Stimulated activated naive CD8-positive, alpha-beta T cell treated with anti-CD3 and anti-CD28 coated beads, Interleukin-15, amount 100 ng/mL, for 72 hours (primary cell): ENCODE results near the gene CCDC9B.

Experiments used
- ATAC-seq: fragments of 150-1000 bp; cut with Tn5 transposase; 2 replicates; pipeline ENCODE4 v1.10.0; 2021; ENCODE audit warnings: mild to moderate bottlenecking, moderate library complexity
- DNase-seq, 2 donors: peaks; one replicate each; pipeline ENCODE4 v3.0.0; 2021 to 2022
- H3K27ac Mint-ChIP-seq, 2 donors: one replicate each; pipeline ENCODE4 v1.8.0; 2022; ENCODE audit warnings: mild to moderate bottlenecking in 2 of 2, mixed read lengths in 2 of 2, moderate library complexity in 2 of 2
- H3K27me3 Mint-ChIP-seq: one replicate; pipeline ENCODE4 v1.8.0; 2022; ENCODE audit warnings: mixed read lengths
- H3K4me1 Mint-ChIP-seq: one replicate; pipeline ENCODE4 v1.8.0; 2022; ENCODE audit warnings: mild to moderate bottlenecking, mixed read lengths
- H3K4me3 Mint-ChIP-seq, 2 donors: one replicate each; pipeline ENCODE4 v1.8.0; 2022; ENCODE audit warnings: mild to moderate bottlenecking in 2 of 2, mixed read lengths in 2 of 2, moderate library complexity in 1 of 2
- H3K9me3 Mint-ChIP-seq, 2 donors: one replicate each; pipeline ENCODE4 v1.8.0; 2022; ENCODE audit warnings: mixed read lengths in 2 of 2

CCDC9B gene

GRCh38 chr15:40340038-40340739, 550 bp downstream of the CCDC9B start:
- H3K27me3 Mint-ChIP-seq: no peaks in the 10 kb centered on the region
- ATAC-seq: no peak
- peak overlapping the region in 1 of 2 donors; percentile 43 for H3K27ac Mint-ChIP-seq
- peaks cover 23% of the 10 kb centered on the region for H3K4me1 Mint-ChIP-seq
- DNase-seq: no peak
- no peak overlapping the region for H3K4me3 Mint-ChIP-seq
- no peaks in the 10 kb centered on the region for H3K9me3 Mint-ChIP-seq

DNA sequence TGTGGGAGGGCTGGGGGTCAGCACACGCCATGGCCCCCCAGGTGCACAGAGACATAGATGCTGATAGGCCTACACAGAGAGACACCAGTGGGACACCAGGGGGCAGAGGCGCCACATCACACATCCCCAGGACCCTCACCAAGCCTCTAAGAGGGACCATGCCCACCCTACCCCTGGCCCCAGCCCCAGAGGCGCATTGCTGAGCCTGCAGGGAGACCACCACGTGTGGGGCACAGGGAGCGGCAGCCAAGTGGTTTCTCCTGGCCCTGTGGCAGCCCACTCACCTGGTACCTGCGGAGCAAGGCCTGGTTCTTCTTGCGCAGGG, 1.2 kb downstream of the CCDC9B start:
- no peaks in the 10 kb centered on the region for H3K27me3 Mint-ChIP-seq
- peaks cover 27% of the 10 kb centered on the region for H3K4me1 Mint-ChIP-seq
- DNase-seq (no peak), ATAC-seq (no peak)
- H3K27ac Mint-ChIP-seq: no peak overlapping the region
- H3K9me3 Mint-ChIP-seq: no peaks in the 10 kb centered on the region
- no peak overlapping the region for H3K4me3 Mint-ChIP-seq

GRCh38 chr15:40338921-40339620, 1.7 kb downstream of the CCDC9B start:
- H3K27me3 Mint-ChIP-seq: no peaks in the 10 kb centered on the region
- H3K4me3 Mint-ChIP-seq: no peak overlapping the region
- ATAC-seq: no peak
- H3K9me3 Mint-ChIP-seq: no peaks in the 10 kb centered on the region
- no peak for DNase-seq
- H3K4me1 Mint-ChIP-seq: peaks cover 27% of the 10 kb centered on the region
- no peak overlapping the region for H3K27ac Mint-ChIP-seq

- no peak overlapping the region for H3K27ac Mint-ChIP-seq
- no peak overlapping the region for H3K4me3 Mint-ChIP-seq
- ATAC-seq (peak; percentile 89), DNase-seq (peak; percentile 70 to 78)
- no peaks in the 10 kb centered on the region for H3K9me3 Mint-ChIP-seq
- H3K27me3 Mint-ChIP-seq: no peaks in the 10 kb centered on the region
- H3K4me1 Mint-ChIP-seq: peaks cover 35% of the 10 kb centered on the region
Measured at GRCh38 chr15:40338041-40338657, 2.6 kb downstream of the CCDC9B start.

- H3K4me1 Mint-ChIP-seq: peaks cover 35% of the 10 kb centered on the region
- H3K4me3 Mint-ChIP-seq: no peak overlapping the region
- H3K27me3 Mint-ChIP-seq: no peaks in the 10 kb centered on the region
- no peaks in the 10 kb centered on the region for H3K9me3 Mint-ChIP-seq
- H3K27ac Mint-ChIP-seq: no peak overlapping the region
- no peak for ATAC-seq
- no peak for DNase-seq
Measured at GRCh38 chr15:40337597-40337996, 3.1 kb downstream of the CCDC9B start.

GRCh38 chr15:40336744-40337122, 4.0 kb downstream of the CCDC9B start:
- Mint-ChIP-seq H3K4me1 (peaks cover 35% of the 10 kb centered on the region), H3K27me3 (no peaks in the 10 kb centered on the region), H3K27ac (peak overlapping the region in 1 of 2 donors; percentile 24), H3K9me3 (no peaks in the 10 kb centered on the region), H3K4me3 (no peak overlapping the region)
- ATAC-seq (no peak), DNase-seq (no peak)

DNA sequence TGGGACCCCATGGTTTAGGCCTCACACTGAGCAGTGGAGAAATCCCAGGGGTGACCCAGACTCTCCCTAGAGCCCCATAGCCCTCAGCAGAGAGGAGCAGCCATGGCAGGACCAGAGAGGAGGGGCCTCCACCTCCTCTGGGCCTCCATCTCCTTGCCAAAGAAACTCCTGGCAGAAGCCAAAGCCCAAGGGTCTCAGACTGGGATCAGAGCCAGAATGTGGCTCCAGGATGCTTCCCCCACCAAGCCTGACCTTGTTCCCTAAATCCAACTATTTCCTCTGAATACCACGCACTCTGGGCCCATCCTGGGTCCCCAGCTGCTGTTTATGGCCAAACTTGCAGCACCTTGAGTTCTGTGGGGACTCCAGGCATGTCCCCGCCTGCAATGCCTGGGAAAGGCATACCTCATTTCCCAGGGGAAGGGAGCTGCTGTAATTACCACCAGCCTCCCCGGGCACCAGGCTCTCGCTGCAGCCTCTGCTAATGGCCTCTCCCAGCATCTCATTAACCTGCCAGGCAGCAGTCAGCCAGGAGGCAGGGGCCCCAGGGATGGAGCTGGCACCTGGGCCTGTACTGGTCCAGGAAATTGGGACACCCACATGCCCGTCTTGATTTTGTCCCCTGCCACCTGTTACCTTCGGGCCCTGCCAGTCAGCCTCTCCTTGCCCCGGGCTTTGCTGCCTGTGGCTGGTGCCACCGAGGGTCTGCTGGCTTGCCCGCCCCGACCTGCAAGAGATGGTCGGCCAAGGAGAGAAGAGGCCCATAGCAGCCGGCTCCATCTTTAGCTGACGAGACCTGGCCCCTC, 4.6 kb downstream of the CCDC9B start:
- Mint-ChIP-seq H3K4me3 (no peak overlapping the region), H3K4me1 (peaks cover 35% of the 10 kb centered on the region), H3K9me3 (no peaks in the 10 kb centered on the region), H3K27me3 (no peaks in the 10 kb centered on the region), H3K27ac (no peak overlapping the region)
- ATAC-seq (no peak), DNase-seq (no peak)

- no peaks in the 10 kb centered on the region for H3K9me3 Mint-ChIP-seq
- H3K27ac Mint-ChIP-seq: no peak overlapping the region
- H3K27me3 Mint-ChIP-seq: no peaks in the 10 kb centered on the region
- no peak overlapping the region for H3K4me3 Mint-ChIP-seq
- DNase-seq: no peak
- H3K4me1 Mint-ChIP-seq: peaks cover 35% of the 10 kb centered on the region
- ATAC-seq: no peak
Measured at GRCh38 chr15:40334941-40335795, 5.6 kb downstream of the CCDC9B start.

DNA sequence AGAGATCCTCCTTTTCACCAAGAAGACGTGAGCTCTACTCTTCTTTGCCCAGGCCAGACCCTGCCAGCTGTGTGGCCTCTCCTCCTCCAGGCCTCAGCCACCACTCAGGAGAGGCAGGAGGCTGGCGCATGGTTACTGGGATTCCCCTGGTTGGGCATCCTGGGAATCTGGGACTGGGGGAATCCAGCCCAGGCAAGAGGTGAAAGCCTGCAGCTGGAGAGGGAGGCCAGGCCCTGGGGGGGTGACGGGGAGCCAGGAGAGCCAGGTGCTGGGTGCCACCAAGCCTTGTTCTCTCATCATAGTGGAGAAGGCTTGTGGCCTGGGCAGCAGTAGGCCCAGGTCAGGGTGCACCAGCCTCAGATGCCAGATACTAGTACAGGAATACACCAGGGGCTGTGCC, 6.2 kb downstream of the CCDC9B start:
- Mint-ChIP-seq H3K9me3 (no peaks in the 10 kb centered on the region), H3K4me3 (peak overlapping the region; percentile 35 to 49), H3K4me1 (peaks cover 35% of the 10 kb centered on the region), H3K27ac (peak overlapping the region in 1 of 2 donors; percentile 38), H3K27me3 (no peaks in the 10 kb centered on the region)
- ATAC-seq: no peak
- no peak for DNase-seq

GRCh38 chr15:40333922-40334492, 6.7 kb downstream of the CCDC9B start:
- DNase-seq (no peak), ATAC-seq (peak; percentile 14)
- no peaks in the 10 kb centered on the region for H3K9me3 Mint-ChIP-seq
- H3K27ac Mint-ChIP-seq: peak overlapping the region; percentile 38 to 55
- H3K4me3 Mint-ChIP-seq: peak overlapping the region; percentile 49 to 52
- no peaks in the 10 kb centered on the region for H3K27me3 Mint-ChIP-seq
- H3K4me1 Mint-ChIP-seq: peaks cover 35% of the 10 kb centered on the region

GRCh38 chr15:40332113-40332781, 8.5 kb downstream of the CCDC9B start:
- H3K27me3 Mint-ChIP-seq: no peaks in the 10 kb centered on the region
- no peak overlapping the region for H3K27ac Mint-ChIP-seq
- H3K4me3 Mint-ChIP-seq: no peak overlapping the region
- peaks cover 34% of the 10 kb centered on the region for H3K4me1 Mint-ChIP-seq
- ATAC-seq: no peak
- H3K9me3 Mint-ChIP-seq: no peaks in the 10 kb centered on the region
- DNase-seq: no peak

DNA sequence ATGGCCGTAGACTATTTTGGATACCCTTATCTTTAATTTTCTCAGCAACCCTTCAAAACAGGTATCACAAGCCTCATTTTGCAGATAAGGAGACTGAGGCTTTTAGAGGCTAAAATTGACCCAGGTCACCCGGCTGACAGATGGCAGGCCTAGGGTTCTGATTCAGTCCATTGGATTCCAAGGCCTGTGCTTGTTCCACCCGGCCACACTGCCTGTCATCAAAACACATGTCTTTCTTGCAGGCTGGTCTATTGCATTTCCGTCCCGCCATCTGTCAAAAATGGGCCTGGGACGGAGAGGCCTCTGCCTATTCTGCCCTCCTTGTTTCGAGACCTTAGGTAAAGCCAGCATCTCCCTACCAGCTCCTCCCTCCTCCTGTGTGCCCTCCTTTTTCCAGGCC, 9.1 kb downstream of the CCDC9B start:
- H3K27me3 Mint-ChIP-seq: no peaks in the 10 kb centered on the region

DNA sequence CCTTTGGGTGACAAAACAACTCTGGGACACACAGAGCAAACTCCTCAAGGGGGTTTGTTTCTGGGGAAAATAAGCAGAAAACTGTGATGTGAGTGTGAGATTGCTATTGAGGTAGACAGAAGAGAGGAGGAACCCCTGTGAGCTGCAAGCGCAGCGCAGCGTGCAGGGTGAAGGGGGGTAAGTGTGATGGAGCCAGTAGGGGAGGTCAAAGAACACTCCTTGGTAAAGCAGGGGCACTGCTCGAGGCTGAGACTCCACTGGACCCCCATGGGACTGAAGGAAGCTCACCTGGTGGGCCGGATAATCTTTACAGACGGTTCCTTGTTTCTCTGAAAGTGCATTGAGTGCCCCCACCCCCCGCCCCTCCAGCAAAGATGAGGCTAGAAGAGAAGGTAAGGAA, 9.7 kb downstream of the CCDC9B start:
- Mint-ChIP-seq H3K9me3 (no peaks in the 10 kb centered on the region), H3K4me3 (no peak overlapping the region), H3K27me3 (no peaks in the 10 kb centered on the region), H3K27ac (no peak overlapping the region), H3K4me1 (peaks cover 28% of the 10 kb centered on the region)
- ATAC-seq: no peak
- no peak for DNase-seq

More for the DNA sequence above, 9.1 kb downstream of the CCDC9B start:
- no peak for DNase-seq
- peaks cover 28% of the 10 kb centered on the region for H3K4me1 Mint-ChIP-seq
- ATAC-seq: no peak
- no peaks in the 10 kb centered on the region for H3K9me3 Mint-ChIP-seq
- no peak overlapping the region for H3K4me3 Mint-ChIP-seq
- no peak overlapping the region for H3K27ac Mint-ChIP-seq

GRCh38 chr15:40330368-40330836, 10.3 kb downstream of the CCDC9B start:
- Mint-ChIP-seq H3K4me3 (no peak overlapping the region), H3K9me3 (no peaks in the 10 kb centered on the region), H3K27me3 (no peaks in the 10 kb centered on the region), H3K27ac (no peak overlapping the region), H3K4me1 (peaks cover 30% of the 10 kb centered on the region)
- no peak for DNase-seq
- ATAC-seq: no peak
